Chondrocyte (in vitro differentiated cells): Measurements from ENCODE around the gene HOXB7. TPM values are rescaled to one million over a fixed set of nuclear protein-coding genes. Genes with fewer than 3 reads are reported as not detected.

ENCODE experiments used
- DNase-seq: peaks from one replicate; pipeline ENCODE4 v3.0.0; 2021; ENCODE audit warnings: mixed read lengths, low spot score
- H3K27ac Mint-ChIP-seq: one replicate; pipeline ENCODE4 v1.8.0; 2021; ENCODE audit warnings: mild to moderate bottlenecking, moderate library complexity, mixed read lengths; ENCODE audit not compliant: unreplicated experiment
- H3K27me3 Mint-ChIP-seq: 2 replicates; pipeline ENCODE4 v1.8.0; 2021; ENCODE audit warnings: low read depth, mixed read lengths
- H3K36me3 Mint-ChIP-seq: 2 replicates; pipeline ENCODE4 v1.8.0; 2021; ENCODE audit warnings: low read depth, mixed read lengths
- H3K4me1 Mint-ChIP-seq: 2 replicates; pipeline ENCODE4 v1.8.0; 2021; ENCODE audit warnings: low read depth, mild to moderate bottlenecking, mixed read lengths
- H3K4me3 Mint-ChIP-seq: one replicate; pipeline ENCODE4 v1.8.0; 2021; ENCODE audit warnings: mild to moderate bottlenecking, moderate library complexity, mixed read lengths; ENCODE audit not compliant: unreplicated experiment
- H3K9me3 Mint-ChIP-seq: 2 replicates; pipeline ENCODE4 v1.8.0; 2021; ENCODE audit warnings: low read depth, mixed read lengths
- total RNA-seq: library from RNA; stranded (reverse); gene quantifications from 3 replicates; pipeline ENCODE4 v1.2.1, GENCODE V29; 2021
- TF ChIP-seq, protein P1 (sequence below): fragments of 200-600 bp; sonication (generic); IDR thresholded peaks from 2 replicates; pipeline ENCODE4 v1.5.0; 2021; ENCODE audit warnings: antibody characterized with exemption, mild to moderate bottlenecking, moderate library complexity

The HOXB7 gene
- total RNA-seq, 1 donor from 2014 or later, result not detected

DNA sequence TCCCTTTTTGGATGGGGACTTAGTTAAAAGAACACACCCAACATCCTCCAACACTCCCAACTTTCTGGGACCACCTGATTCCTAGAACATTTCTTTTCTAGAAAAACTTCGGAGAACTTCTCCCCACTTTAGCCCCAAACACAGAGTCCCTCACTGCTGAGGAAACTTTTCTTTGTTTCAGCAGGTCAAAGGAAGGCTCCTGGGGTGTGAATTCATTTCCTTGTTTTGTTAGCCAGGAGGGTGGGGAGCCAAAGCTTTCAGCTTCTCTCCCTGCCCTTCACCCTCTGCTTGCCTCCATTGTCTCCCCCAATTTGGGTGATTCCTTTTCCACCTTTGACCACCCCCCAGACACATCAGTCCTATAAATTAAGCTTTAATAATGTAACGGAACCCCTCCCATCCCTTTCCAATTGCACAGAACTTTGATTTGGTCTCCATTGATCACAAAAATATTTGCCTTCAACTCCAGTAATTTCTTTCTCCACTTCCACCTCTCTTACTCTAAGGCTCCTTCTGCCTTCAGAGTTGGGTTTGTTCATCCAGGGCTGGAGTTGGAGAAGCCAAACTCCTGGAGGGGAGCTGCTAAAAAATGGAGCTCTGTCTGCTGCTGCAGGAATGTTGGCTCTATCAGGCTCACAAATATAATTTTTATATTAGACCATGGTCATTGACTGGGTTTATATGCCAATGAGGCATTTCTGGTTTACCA is 43.0 kb downstream of the HOXB7 start:
- Mint-ChIP-seq H3K9me3 (no peaks in the 10 kb centered on the region), H3K4me1 (no peaks in the 10 kb centered on the region), H3K27ac (no peak overlapping the region), H3K4me3 (no peak overlapping the region), H3K36me3 (no peaks in the 10 kb centered on the region), H3K27me3 (peaks cover 56% of the 10 kb centered on the region)
- TF ChIP-seq, protein P1, sequence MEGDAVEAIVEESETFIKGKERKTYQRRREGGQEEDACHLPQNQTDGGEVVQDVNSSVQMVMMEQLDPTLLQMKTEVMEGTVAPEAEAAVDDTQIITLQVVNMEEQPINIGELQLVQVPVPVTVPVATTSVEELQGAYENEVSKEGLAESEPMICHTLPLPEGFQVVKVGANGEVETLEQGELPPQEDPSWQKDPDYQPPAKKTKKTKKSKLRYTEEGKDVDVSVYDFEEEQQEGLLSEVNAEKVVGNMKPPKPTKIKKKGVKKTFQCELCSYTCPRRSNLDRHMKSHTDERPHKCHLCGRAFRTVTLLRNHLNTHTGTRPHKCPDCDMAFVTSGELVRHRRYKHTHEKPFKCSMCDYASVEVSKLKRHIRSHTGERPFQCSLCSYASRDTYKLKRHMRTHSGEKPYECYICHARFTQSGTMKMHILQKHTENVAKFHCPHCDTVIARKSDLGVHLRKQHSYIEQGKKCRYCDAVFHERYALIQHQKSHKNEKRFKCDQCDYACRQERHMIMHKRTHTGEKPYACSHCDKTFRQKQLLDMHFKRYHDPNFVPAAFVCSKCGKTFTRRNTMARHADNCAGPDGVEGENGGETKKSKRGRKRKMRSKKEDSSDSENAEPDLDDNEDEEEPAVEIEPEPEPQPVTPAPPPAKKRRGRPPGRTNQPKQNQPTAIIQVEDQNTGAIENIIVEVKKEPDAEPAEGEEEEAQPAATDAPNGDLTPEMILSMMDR, result no peak
- DNase-seq, result no peak

DNA sequence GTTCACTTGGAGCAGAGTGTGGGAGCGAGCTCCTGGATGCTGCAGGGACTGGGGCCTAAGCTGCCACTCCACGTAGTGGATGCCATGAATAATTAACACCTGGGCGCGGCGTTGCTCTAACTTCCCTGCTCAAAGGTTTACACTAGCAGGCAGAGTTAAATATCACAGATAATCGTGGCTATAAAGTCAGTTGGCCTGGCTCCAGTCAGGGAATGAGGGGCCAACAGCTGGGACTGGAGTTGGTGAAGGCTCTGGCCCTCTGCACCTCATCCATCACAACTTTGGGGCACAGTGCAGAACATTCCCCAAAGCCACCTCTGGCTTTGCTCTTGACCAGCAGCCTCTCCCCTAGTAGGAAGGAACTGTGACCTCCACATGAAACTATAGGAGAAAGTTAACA is 43.6 kb downstream of the HOXB7 start:
- H3K4me3 Mint-ChIP-seq, result no peak overlapping the region
- no peaks in the 10 kb centered on the region for H3K9me3 Mint-ChIP-seq
- no peaks in the 10 kb centered on the region for H3K36me3 Mint-ChIP-seq
- no peaks in the 10 kb centered on the region for H3K4me1 Mint-ChIP-seq
- TF ChIP-seq, protein P1, result no peak
- H3K27me3 Mint-ChIP-seq, result peaks cover 56% of the 10 kb centered on the region
- no peak for DNase-seq
- no peak overlapping the region for H3K27ac Mint-ChIP-seq

DNA sequence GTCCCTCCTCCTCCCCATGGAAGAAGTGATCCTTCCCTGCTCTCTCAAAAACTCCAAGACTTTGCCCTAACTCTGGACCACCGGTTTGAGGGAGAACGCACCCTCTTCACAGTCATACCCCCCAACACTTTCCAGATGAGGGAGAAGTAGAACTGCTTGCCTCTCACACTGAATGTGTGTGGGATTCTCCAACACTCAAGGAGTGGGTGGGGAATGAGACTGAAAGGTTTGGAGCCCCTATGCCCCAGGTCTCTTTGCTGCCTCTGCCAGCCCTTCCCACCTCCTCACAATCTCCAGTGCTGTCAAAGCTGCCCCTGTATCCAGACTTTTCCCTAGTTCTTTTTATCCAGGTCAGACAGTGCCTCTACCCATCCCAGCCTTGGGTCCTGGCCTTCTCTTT is 44.1 kb downstream of the HOXB7 start:
- H3K4me1 Mint-ChIP-seq, result no peaks in the 10 kb centered on the region
- H3K27ac Mint-ChIP-seq, result no peak overlapping the region

DNA sequence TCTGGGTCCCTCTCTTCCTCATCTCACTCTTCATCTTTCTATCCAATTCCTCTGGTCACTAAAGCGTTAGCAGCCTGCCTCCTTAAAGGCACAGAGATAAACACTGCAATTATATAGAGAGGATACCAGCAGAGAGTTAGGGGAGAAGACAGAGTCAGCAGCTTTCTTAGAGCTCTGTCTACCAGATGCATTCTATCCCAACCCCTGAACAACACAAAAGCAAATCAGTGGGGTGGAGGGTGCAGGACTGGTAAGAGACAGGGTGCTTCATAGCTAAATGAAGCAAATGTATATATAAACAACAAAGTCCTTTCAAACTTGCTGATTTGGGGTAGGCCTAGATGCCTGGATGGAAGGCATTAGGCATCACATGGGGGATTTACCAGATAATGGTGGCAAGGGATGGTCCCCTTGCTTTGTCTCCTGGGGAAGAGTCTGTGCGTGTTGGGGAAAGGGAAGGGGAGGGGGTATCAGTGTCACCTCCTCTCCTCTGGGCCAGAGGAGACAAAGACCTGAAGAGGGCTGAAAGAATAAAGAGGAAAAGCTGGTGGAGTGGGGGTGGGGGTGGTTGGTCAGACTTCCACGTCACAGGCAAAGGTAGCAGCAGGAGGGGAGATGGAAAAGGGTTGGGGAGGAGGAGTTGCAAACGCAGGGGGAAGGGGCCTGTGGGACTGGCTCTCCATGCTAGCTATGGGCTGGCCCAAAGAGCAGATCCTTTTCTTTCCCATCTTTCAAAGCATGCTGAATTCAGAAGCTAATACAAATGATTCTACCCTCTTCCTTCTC is 44.7 kb downstream of the HOXB7 start:
- H3K9me3 Mint-ChIP-seq, result no peaks in the 10 kb centered on the region
- H3K4me3 Mint-ChIP-seq, result no peak overlapping the region
- no peaks in the 10 kb centered on the region for H3K4me1 Mint-ChIP-seq
- peaks cover 56% of the 10 kb centered on the region for H3K27me3 Mint-ChIP-seq
- DNase-seq, result no peak
- H3K36me3 Mint-ChIP-seq, result no peaks in the 10 kb centered on the region
- TF ChIP-seq, protein P1, result no peak
- no peak overlapping the region for H3K27ac Mint-ChIP-seq

More for the DNA sequence above, 44.1 kb downstream of the HOXB7 start:
- Mint-ChIP-seq H3K36me3 (no peaks in the 10 kb centered on the region), H3K4me3 (no peak overlapping the region), H3K27me3 (peaks cover 56% of the 10 kb centered on the region), H3K9me3 (no peaks in the 10 kb centered on the region)
- TF ChIP-seq, protein P1, result no peak
- no peak for DNase-seq

DNA sequence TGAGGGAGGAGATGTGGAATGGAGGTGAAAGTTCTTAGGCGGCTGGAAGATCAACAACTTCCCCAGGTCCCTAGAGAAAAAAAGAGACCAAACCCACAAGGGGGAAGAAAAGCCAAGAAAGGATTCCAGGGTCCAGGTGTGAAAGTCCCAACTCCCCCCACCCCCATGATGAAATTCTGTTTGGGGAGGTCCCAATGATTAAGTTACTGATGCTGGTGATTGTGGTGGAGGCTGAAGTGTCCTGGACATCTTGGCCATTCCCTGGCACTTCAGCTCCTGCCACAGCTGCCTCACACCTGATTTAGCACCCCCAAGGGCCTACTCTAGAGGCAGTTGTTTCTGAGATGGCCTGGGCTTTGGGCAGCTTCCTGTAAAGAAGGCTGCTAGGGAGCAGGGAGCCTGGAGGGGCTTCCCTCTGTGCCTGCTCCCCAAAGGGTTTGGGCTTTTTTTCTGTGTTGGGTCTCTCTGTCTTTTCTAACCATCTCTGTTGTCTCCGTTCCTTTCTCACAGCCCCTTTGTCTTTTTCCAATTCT is 45.7 kb downstream of the HOXB7 start:
- no peak overlapping the region for H3K27ac Mint-ChIP-seq
- no peaks in the 10 kb centered on the region for H3K36me3 Mint-ChIP-seq
- TF ChIP-seq, protein P1, result no peak
- peaks cover 55% of the 10 kb centered on the region for H3K27me3 Mint-ChIP-seq
- H3K4me3 Mint-ChIP-seq, result no peak overlapping the region
- H3K9me3 Mint-ChIP-seq, result no peaks in the 10 kb centered on the region
- H3K4me1 Mint-ChIP-seq, result no peaks in the 10 kb centered on the region
- DNase-seq, result no peak
